Erythroblast (primary cell): ENCODE measurements around the gene MBP.

ENCODE experiments used
- GATA1 ChIP-seq: IDR thresholded peaks from 2 replicates; pipeline ENCODE4 v1.6.1; 2011; ENCODE audit warnings: low read depth, mild to moderate bottlenecking, control low read depth, low read length, moderate library complexity
- POLR2A ChIP-seq: IDR thresholded peaks from 2 replicates; pipeline ENCODE4 v1.6.1; 2011; ENCODE audit warnings: mild to moderate bottlenecking, low read length

DNA sequence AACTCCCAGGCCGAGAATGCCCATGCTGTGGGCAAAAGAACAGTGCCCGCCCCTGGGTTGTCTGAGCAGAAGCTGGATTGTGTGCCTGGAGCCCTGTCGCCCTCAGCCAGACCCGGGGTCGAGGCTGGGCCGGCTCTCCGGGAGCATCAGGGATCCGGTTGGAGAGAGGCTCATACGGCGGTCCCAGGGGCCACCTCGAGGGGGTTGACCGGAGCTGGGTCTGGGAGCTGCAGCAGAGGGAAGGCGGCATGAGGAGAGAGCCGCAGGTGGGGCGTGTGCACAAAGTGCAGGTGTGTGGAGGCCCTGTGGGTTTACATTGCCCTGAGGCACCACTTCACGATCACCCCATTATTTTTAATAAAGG is 39.5 kb downstream of the MBP start:
- TF ChIP-seq POLR2A (no peak), GATA1 (no peak)
